Neural cell (in vitro differentiated cells): ENCODE results near the gene SETD1A.

Experiments
- EP300 ChIP-seq: fragments of 450-650 bp; conservative IDR thresholded peaks from 2 replicates; pipeline ENCODE4 v1.6.1; 2014; ENCODE audit warnings: antibody characterized with exemption, mild to moderate bottlenecking, moderate library complexity; ENCODE audit not compliant: poor library complexity, severe bottlenecking
- EZH2 ChIP-seq: fragments of 200-600, 300-800 bp; shearing (Covaris generic), sonication (generic); IDR thresholded peaks from 2 replicates; pipeline ENCODE4 v1.6.1; 2014; ENCODE audit warnings: antibody characterized with exemption, low read length, borderline replicate concordance, mild to moderate bottlenecking; ENCODE audit not compliant: insufficient read depth, poor library complexity, severe bottlenecking
- MXI1 ChIP-seq: fragments of 450-650 bp; conservative IDR thresholded peaks from 2 replicates; pipeline ENCODE4 v1.6.1; 2014; ENCODE audit warnings: antibody characterized with exemption, mild to moderate bottlenecking; ENCODE audit not compliant: poor library complexity, severe bottlenecking
- POLR2AphosphoS5 ChIP-seq: IDR thresholded peaks from 2 replicates; pipeline ENCODE4 v1.6.1; 2012
- RAD21 ChIP-seq: fragments of 450-650 bp; conservative IDR thresholded peaks from 2 replicates; pipeline ENCODE4 v1.6.1; 2014; ENCODE audit warnings: antibody characterized with exemption, mild to moderate bottlenecking, moderate library complexity
- TF ChIP-seq, protein P1 (sequence below): fragments of 450-650 bp; IDR thresholded peaks from 2 replicates; pipeline ENCODE4 v1.5.1; 2014; ENCODE audit warnings: antibody characterized with exemption, mild to moderate bottlenecking, moderate library complexity; ENCODE audit not compliant: poor library complexity, severe bottlenecking
- TF ChIP-seq, protein P2 (sequence below): IDR thresholded peaks from 2 replicates; pipeline ENCODE4 v1.6.1; 2012; ENCODE audit warnings: borderline replicate concordance

DNA sequence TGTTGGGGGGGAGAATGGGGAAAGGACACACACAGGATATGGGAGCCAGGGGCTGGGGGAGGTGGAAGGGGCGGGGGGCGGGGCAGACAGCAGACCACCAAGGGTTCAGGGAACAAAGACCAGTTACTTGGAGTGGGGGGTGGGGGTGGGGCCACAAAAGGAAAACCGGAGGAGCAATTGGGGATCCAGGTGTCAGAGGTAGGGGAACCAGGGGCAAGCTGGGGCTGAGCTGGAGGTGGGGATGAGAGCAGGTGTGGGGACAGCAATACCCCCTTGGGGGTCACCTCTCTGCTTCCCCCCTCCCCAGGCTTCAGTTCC lies 10.1 kb upstream of the SETD1A start:
- TF ChIP-seq, protein P1, sequence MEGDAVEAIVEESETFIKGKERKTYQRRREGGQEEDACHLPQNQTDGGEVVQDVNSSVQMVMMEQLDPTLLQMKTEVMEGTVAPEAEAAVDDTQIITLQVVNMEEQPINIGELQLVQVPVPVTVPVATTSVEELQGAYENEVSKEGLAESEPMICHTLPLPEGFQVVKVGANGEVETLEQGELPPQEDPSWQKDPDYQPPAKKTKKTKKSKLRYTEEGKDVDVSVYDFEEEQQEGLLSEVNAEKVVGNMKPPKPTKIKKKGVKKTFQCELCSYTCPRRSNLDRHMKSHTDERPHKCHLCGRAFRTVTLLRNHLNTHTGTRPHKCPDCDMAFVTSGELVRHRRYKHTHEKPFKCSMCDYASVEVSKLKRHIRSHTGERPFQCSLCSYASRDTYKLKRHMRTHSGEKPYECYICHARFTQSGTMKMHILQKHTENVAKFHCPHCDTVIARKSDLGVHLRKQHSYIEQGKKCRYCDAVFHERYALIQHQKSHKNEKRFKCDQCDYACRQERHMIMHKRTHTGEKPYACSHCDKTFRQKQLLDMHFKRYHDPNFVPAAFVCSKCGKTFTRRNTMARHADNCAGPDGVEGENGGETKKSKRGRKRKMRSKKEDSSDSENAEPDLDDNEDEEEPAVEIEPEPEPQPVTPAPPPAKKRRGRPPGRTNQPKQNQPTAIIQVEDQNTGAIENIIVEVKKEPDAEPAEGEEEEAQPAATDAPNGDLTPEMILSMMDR, result no peak
- TF ChIP-seq EP300 (no peak), RAD21 (no peak), MXI1 (no peak), EZH2 (no peak), POLR2AphosphoS5 (no peak)
- TF ChIP-seq, protein P2, sequence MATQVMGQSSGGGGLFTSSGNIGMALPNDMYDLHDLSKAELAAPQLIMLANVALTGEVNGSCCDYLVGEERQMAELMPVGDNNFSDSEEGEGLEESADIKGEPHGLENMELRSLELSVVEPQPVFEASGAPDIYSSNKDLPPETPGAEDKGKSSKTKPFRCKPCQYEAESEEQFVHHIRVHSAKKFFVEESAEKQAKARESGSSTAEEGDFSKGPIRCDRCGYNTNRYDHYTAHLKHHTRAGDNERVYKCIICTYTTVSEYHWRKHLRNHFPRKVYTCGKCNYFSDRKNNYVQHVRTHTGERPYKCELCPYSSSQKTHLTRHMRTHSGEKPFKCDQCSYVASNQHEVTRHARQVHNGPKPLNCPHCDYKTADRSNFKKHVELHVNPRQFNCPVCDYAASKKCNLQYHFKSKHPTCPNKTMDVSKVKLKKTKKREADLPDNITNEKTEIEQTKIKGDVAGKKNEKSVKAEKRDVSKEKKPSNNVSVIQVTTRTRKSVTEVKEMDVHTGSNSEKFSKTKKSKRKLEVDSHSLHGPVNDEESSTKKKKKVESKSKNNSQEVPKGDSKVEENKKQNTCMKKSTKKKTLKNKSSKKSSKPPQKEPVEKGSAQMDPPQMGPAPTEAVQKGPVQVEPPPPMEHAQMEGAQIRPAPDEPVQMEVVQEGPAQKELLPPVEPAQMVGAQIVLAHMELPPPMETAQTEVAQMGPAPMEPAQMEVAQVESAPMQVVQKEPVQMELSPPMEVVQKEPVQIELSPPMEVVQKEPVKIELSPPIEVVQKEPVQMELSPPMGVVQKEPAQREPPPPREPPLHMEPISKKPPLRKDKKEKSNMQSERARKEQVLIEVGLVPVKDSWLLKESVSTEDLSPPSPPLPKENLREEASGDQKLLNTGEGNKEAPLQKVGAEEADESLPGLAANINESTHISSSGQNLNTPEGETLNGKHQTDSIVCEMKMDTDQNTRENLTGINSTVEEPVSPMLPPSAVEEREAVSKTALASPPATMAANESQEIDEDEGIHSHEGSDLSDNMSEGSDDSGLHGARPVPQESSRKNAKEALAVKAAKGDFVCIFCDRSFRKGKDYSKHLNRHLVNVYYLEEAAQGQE, result no peak
